Measurements from ENCODE around the gene C5orf24. TPM values are rescaled to one million over a fixed set of nuclear protein-coding genes. Genes with fewer than 3 reads are reported as not detected.

C5orf24 gene
- total and polyA plus RNA-seq, 3 experiments from 2014 or later, result 10.5 to 29.8 (median 28.9) TPM

Other genes with a start within 250 kb of the C5orf24 start
- 10 to 100 TPM; 59.7 to 61.5 TPM for gene SAR1B, start 213.1 kb upstream of the C5orf24 start, total RNA-seq
- gene SAR1B, start 213.1 kb upstream of the C5orf24 start, polyA plus RNA-seq, result 46.4 TPM
- 10 to 100 TPM; 18.8 to 21.2 TPM for gene SEC24A, start 197.2 kb upstream of the C5orf24 start, total RNA-seq
- 8.1 TPM for gene SEC24A, start 197.2 kb upstream of the C5orf24 start, polyA plus RNA-seq
- gene CAMLG, start 107.4 kb upstream of the C5orf24 start, total RNA-seq, result 10 to 100 TPM; 23.1 to 23.6 TPM
- gene CAMLG, start 107.4 kb upstream of the C5orf24 start, polyA plus RNA-seq, result 42.2 TPM
- gene DDX46, start 87.2 kb upstream of the C5orf24 start, total RNA-seq, result 10 to 100 TPM; 81.3 to 83.8 TPM
- gene DDX46, start 87.2 kb upstream of the C5orf24 start, polyA plus RNA-seq, result 27.5 TPM
- gene TXNDC15, start 28.4 kb downstream of the C5orf24 start, total RNA-seq, result 10 to 100 TPM; 44.5 to 47.3 TPM
- gene TXNDC15, start 28.4 kb downstream of the C5orf24 start, polyA plus RNA-seq, result 22.1 TPM
- gene PCBD2, start 59.2 kb downstream of the C5orf24 start, total RNA-seq, result 10 to 100 TPM; 11.5 to 13.6 TPM
- 9.6 TPM for gene PCBD2, start 59.2 kb downstream of the C5orf24 start, polyA plus RNA-seq
- gene CATSPER3, start 121.9 kb downstream of the C5orf24 start, total RNA-seq, result under 1 TPM; 0.18 to 0.29 TPM
- gene CATSPER3, start 121.9 kb downstream of the C5orf24 start, polyA plus RNA-seq, result 0.36 TPM
- gene PITX1, start 188.3 kb downstream of the C5orf24 start, total RNA-seq, result not detected
- gene PITX1, start 188.3 kb downstream of the C5orf24 start, polyA plus RNA-seq, result not detected

Data from CD8-positive, alpha-beta memory T cell (primary cell).